ENCODE results near the gene TP53RK.

Gene TP53RK

DNA sequence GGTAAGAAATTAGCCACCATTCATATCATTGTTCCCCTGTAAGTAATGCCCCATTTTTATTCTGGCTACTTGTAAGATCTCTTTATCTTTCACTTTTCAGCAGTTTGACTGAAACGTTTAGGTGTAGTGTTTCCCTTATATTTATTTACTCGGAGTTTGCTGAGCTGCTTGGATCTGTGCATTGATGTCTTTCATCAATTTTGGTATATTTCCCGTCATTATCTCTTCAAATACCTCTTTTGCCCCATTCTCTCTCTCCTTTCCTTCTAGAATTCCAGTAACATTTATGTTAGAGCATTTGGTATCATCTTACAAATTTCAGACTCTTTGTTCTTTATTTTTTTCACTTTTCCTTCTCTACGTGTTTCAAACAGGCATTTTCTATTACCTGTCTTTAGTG is 28.8 kb downstream of the TP53RK start:
- DNase-seq: no peak
- no peak for ATAC-seq

- no peak for DNase-seq
These were observed 31.6 kb downstream of the TP53RK start for GRCh38 chr20:46657618-46658017.

DNA sequence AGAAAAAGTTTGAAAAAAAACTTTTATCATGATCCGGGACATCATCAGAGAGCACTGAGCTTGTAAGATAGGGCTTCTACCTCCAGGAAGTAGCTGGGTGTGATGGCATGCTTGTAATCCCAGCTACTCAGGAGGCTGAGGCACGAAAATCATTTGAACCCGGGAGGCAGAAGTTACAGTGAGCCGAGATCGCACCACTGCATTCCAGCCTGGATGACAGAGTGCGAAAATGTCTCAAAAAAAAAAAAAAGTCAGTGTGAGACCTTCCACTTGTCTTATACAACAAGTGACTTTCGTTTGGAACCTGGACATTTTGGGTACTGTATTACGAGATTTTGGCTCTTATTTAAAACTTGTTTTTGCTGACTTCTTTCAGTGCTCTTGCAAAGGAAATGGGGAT is 32.1 kb downstream of the TP53RK start:
- no peak for ATAC-seq
- DNase-seq: no peak

More at GRCh38 chr20:46657618-46658017, 31.6 kb downstream of the TP53RK start:
- ATAC-seq: no peak

GRCh38 chr20:46652699-46653098 is 36.5 kb downstream of the TP53RK start:
- DNase-seq (no peak), ATAC-seq (no peak)

DNA sequence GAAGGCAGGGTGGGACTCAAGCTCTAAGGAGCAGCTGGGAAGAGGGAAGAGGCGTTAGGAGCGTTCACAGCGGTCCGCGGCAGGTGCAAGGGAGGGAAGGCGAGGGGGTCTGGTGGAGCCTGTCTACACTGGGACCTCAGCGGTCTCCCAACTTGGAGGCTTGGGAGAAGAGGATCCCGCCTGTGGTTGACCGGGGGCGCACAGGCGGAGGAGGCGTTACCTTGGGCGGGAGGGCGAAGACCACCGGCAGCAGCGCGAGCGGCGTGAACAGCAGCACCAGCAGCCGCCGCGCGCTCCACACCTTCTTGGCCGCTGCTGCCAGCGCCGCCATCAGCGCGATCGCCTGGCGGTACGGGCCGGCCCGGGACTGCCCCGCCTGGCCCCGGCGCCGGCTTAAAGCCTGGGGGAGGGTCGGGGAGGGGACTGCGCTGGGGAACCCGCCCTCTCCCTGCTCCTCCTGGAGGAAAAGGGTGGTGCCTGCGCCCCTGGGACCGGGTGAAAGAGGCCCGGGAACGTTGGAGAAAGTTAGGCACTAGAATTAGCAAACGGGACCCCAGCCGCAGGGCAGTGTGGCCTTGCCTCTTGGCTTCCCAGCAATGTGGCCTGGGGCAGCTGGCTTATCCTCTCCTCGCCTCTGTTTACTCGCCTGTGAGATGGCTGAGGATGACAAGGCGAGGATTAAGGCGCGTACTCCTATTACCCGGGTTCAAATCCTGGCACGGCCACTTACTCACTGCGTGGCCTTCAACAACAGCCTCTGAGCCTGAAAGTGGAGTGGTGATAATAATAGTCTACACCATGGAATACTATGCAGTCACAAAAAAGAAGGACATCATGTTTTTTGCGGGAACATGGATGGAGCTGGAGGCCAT is 37.9 kb downstream of the TP53RK start, which contains the start of gene SLC13A3:
TSS of gene SLC13A3 (minus strand) at position 369 of the 872 bp plus-strand sequence. CDS start at position 331, 38 bp downstream.
- ATAC-seq (no peak), DNase-seq (no peak)

- no peak for DNase-seq
- no peak for ATAC-seq
These were observed 38.6 kb downstream of the TP53RK start for GRCh38 chr20:46650575-46651090.

- ATAC-seq (no peak), DNase-seq (no peak)
These were observed 39.2 kb downstream of the TP53RK start for GRCh38 chr20:46649965-46650542.

DNA sequence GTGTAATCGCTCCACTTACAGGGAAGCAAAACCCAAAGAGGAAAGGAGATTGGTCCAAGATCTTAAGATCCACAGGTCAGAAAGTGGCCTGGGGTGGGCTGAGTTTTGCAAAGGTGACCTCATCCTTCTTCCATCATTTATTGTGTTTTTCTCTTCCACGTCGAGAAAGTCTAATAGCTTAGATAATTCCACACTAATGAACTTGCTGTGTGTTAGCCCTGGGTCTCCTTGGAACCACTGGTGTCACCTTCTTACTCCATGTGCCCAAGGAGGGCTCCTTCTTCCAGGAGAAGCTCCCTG is 39.6 kb downstream of the TP53RK start:
- no peak for ATAC-seq
- DNase-seq: no peak

DNA sequence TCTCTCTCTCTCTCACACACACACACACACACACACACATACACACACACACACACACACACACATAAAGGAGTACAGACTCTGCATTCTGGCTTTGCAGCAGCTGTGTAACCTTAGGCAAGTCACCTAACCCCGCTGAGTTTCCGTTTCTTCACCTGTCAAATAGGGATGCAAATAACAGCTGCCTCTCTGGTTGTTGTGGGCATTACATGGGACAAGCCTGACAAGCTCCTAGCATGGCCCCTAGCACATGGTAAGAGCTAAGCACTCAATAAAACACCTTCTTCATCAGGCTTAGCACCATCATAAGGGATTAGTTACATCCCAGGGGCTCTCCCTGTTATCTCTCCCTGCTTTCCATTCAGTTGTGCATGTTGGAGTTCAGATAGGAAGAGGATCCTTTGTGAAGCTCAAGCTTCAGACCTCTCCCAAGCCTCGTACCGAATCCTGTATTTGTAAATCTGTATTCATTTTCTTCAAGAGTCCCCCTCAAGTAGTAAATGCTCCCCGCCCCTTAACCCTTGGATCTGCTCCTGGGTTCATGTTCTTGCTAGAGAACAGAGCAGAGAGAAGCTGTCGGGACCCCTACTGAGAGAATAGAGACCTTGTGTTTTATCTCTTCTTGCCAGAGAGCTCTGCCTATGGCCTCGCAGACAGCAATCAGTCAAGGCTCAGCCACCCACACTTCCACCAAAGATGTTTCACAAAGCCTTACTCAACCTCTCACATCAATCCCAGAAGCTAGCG is 40.2 kb downstream of the TP53RK start:
- DNase-seq (no peak), ATAC-seq (no peak)

- ATAC-seq (no peak), DNase-seq (no peak)
These were observed 41.8 kb downstream of the TP53RK start for GRCh38 chr20:46647469-46647868.

DNA sequence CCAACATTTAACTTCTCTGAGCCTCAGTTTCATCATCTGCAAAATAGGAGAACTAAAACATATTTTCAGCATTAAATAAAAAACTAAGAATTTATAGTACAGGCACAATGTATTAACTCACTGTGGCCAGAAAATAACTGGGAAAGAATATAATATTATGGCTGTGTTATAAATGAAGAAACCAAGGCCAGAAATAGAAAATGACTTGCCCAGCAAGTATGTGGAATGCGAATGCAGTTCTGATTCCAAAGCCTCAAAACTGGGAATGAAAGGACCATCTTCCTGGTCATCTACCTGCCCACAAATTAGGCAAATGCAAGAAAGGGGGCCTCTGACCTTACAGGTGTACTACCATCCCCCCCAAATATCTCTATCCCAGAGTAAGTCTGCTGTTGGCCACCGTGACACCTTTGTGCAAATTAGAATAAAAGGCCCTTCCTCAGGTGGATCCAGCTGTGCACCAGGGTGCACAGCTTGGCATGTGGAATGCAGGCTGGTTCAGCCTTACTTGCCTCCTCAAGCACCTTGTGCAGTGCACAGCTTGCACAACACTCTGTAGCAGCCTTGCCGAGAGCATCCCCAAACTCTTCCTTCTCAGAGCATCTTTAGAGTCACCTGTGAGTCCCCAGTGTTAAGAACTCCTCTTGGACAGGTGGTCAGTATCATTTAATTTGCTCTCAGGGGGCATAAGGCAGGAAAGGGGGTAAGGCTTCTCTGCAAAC is 42.4 kb downstream of the TP53RK start:
- ATAC-seq: no peak
- DNase-seq: no peak

GRCh38 chr20:46646122-46646521 is 43.1 kb downstream of the TP53RK start:
- ATAC-seq (no peak), DNase-seq (no peak)

- ATAC-seq: no peak
- no peak for DNase-seq
These were observed 44.5 kb downstream of the TP53RK start for GRCh38 chr20:46644733-46645132.

GRCh38 chr20:46644160-46644559 is 45.1 kb downstream of the TP53RK start:
- ATAC-seq (no peak), DNase-seq (no peak)

- ATAC-seq (no peak), DNase-seq (no peak)
These were observed 46.3 kb downstream of the TP53RK start for GRCh38 chr20:46642969-46643343.

DNA sequence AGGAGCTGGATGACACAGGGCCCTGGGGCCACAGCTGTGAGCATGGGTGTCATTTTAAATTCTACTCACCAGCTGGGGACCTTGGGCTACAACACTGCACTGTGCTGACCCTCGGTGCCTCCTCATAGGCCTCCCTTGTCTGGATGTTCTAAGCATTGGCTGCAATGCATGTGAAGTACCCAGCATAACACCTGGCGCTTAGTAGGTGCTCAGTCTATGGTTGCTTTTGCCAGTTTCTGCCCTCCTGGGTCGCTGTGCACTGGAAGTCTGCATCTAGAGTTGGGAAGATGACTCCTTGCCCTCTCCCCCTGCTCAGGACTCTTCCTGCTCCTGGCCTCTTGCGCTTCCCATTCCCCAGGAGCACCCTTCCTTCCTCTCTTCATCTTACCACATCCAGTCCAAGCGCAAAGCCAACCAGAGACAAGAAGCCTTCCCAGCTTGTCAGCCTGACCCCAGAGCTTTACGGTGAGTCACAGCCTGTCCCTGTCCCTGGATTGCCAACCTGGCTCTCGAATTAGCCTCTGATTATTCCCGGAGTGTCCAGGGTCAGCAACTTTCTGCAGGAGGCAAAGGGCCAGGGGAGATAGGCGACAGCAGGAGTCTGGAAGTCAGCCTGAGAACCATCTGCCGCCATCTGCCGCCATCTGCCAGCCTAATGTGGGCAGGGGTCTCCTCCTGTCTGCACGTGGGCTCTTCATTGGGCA is 46.8 kb downstream of the TP53RK start:
- DNase-seq (no peak), ATAC-seq (no peak)

GRCh38 chr20:46641424-46641823 is 47.8 kb downstream of the TP53RK start:
- DNase-seq (no peak), ATAC-seq (no peak)

- ATAC-seq: no peak
- DNase-seq: no peak
These were observed 48.5 kb downstream of the TP53RK start for GRCh38 chr20:46640536-46641311.

GRCh38 chr20:46640044-46640443 is 49.2 kb downstream of the TP53RK start:
- ATAC-seq (no peak), DNase-seq (no peak)

GRCh38 chr20:46639587-46639986 is 49.7 kb downstream of the TP53RK start:
- DNase-seq (no peak), ATAC-seq (no peak)

DNA sequence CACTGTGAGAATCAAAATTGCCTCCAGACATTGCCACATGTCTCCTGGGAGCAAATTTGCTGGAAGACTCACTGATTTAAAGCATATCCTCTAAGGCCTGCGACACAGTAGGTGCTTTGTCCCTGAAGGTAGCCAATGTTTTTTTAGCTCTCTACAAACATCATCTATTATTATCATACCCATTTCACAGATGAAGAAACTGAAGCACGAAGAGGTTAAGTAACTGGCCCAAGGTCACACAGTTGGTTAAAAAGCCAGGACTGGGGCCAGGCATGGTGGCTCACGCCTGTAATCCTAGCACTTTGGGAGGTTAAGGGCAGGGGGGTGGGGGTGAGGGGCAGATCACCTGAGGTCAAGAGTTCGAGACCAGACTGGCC is 50.4 kb downstream of the TP53RK start:
- ATAC-seq: no peak
- DNase-seq: no peak
